SK-N-SH (cell line): ENCODE measurements around the gene PDYN. TPM values are rescaled to one million over a fixed set of nuclear protein-coding genes. Genes with fewer than 3 reads are reported as not detected.

ENCODE experiments used
- CTCF ChIA-PET: fragments of 300-600, 350-600 bp; formaldehyde crosslinking; extraction: SDS; loops from one replicate; lab custom pipeline; 2021; lab: Yijun Ruan, JAX
- POLR2A ChIA-PET: fragments of 350-600 bp; sonication (Branson Sonifier 250); formaldehyde crosslinking; extraction: SDS; loops from one replicate; lab custom pipeline; 2020; ENCODE audit warnings: antibody characterized with exemption, inconsistent platforms; lab: Yijun Ruan, JAX
- DNase-seq: peaks from one replicate; pipeline ENCODE4 v3.0.0; 2012
- H2AFZ ChIP-seq: fragments of 200-600 bp; sonication (generic); 2 replicates; pipeline ENCODE4 v1.8.1; 2016; ENCODE audit warnings: antibody characterized with exemption, mild to moderate bottlenecking, low read depth
- H3F3A ChIP-seq: fragments of 200-600 bp; sonication (generic); replicated peaks from 2 replicates; pipeline ENCODE3; 2016; ENCODE audit warnings: antibody characterized with exemption, mild to moderate bottlenecking; ENCODE audit not compliant: insufficient read depth
- H3K27ac ChIP-seq, 2 experiments: fragments of 200-500 bp in 1 of 2; fragments of 200-600 bp in 1 of 2; sonication (Bioruptor generic) in 1 of 2; sonication (generic), shearing (Covaris generic) in 1 of 2; 2 replicates each; pipeline versions ENCODE4 v1.5.1 to v1.6.1; 2014 to 2016; ENCODE audit warnings: low read depth in 2 of 2, inconsistent platforms in 1 of 2, low read length in 1 of 2, mild to moderate bottlenecking in 1 of 2, mixed read lengths in 1 of 2
- H3K27me3 ChIP-seq: fragments of 200-600 bp; sonication (generic), shearing (Covaris generic); 2 replicates; pipeline ENCODE4 v1.6.1; 2016; ENCODE audit warnings: mixed run types; ENCODE audit not compliant: insufficient read depth
- H3K36me3 ChIP-seq, 2 experiments: fragments of 200-500 bp in 1 of 2; fragments of 200-600 bp in 1 of 2; sonication (Bioruptor generic) in 1 of 2; sonication (generic) in 1 of 2; replicated peaks in 1 of 2; 2 replicates each; pipeline versions ENCODE3 to v1.5.1; 2014 to 2016; ENCODE audit warnings: low read length in 1 of 2, mild to moderate bottlenecking in 1 of 2; ENCODE audit not compliant: insufficient read depth in 2 of 2, control insufficient read depth in 1 of 2
- H3K4me1 ChIP-seq, 2 experiments: fragments of 200-500 bp in 1 of 2; fragments of 200-600 bp in 1 of 2; sonication (Bioruptor generic) in 1 of 2; sonication (generic), shearing (Covaris generic) in 1 of 2; 2 replicates each; pipeline versions ENCODE4 v1.5.1 to v1.6.1; 2014 to 2016; ENCODE audit warnings: low read depth in 1 of 2, low read length in 1 of 2, mixed run types in 1 of 2; ENCODE audit not compliant: insufficient read depth in 2 of 2, control insufficient read depth in 1 of 2
- H3K4me2 ChIP-seq: fragments of 200-600 bp; sonication (generic), shearing (Covaris generic); 2 replicates; pipeline ENCODE4 v1.6.1; 2017; ENCODE audit warnings: mixed run types
- H3K4me3 ChIP-seq, 2 experiments: fragments of 200-500 bp in 1 of 2; fragments of 200-600 bp in 1 of 2; sonication (Bioruptor generic) in 1 of 2; sonication (generic), shearing (Covaris generic) in 1 of 2; 2 replicates each; pipeline versions ENCODE4 v1.5.1 to v1.8.1; 2014 to 2016; ENCODE audit warnings: low read depth in 2 of 2, inconsistent platforms in 1 of 2, low read length in 1 of 2, mild to moderate bottlenecking in 1 of 2, mixed read lengths in 1 of 2, moderate library complexity in 1 of 2
- H3K79me2 ChIP-seq: fragments of 200-600 bp; sonication (generic); 2 replicates; pipeline ENCODE4 v1.8.1; 2017; ENCODE audit warnings: mild to moderate bottlenecking; ENCODE audit not compliant: insufficient read depth
- H3K9ac ChIP-seq: fragments of 200-600 bp; sonication (generic); 2 replicates; pipeline ENCODE4 v1.6.1; 2017; ENCODE audit warnings: mixed run types
- H3K9me2 ChIP-seq: fragments of 200-600 bp; sonication (generic); 2 replicates; pipeline ENCODE4 v1.6.1; 2017; ENCODE audit warnings: mixed run types
- H3K9me3 ChIP-seq: fragments of 200-600 bp; sonication (generic); 2 replicates; pipeline ENCODE4 v1.6.1; 2017; ENCODE audit warnings: mixed run types, mild to moderate bottlenecking, moderate library complexity
- H4K20me1 ChIP-seq: fragments of 200-600 bp; sonication (generic); 2 replicates; pipeline ENCODE4 v1.6.1; 2017; ENCODE audit warnings: mild to moderate bottlenecking, mixed run types; ENCODE audit not compliant: insufficient read depth
- CHD2 ChIP-seq: fragments of 150-350 bp; IDR thresholded peaks from 2 replicates; pipeline ENCODE4 v1.6.1; 2018; ENCODE audit warnings: low read length; ENCODE audit not compliant: partially characterized antibody
- ELF1 ChIP-seq: IDR thresholded peaks from 2 replicates; pipeline ENCODE4 v1.4.0; 2012
- EP300 ChIP-seq, 2 experiments: IDR thresholded peaks; 2 replicates each; pipeline versions ENCODE4 v1.4.0 to v1.6.1; 2012; ENCODE audit warnings: borderline replicate concordance in 1 of 2, low read depth in 1 of 2, low read length in 1 of 2
- FOXJ3 ChIP-seq: sonication (generic); formaldehyde crosslinking; IDR thresholded peaks from 2 replicates; pipeline ENCODE4 v1.5.1; 2020; ENCODE audit warnings: mild to moderate bottlenecking, missing genetic modification reagents
- GATA2 ChIP-seq: sonication (generic); formaldehyde crosslinking; IDR thresholded peaks from 2 replicates; pipeline ENCODE4 v1.5.0; 2020; ENCODE audit warnings: mild to moderate bottlenecking, missing genetic modification reagents
- POLR2AphosphoS5 ChIP-seq: IDR thresholded peaks from 2 replicates; pipeline ENCODE4 v1.6.1; 2012; ENCODE audit warnings: low read depth, low read length
- RCOR1 ChIP-seq: fragments of 150-350 bp; IDR thresholded peaks from 2 replicates; pipeline ENCODE4 v1.6.1; 2017; ENCODE audit warnings: antibody characterized with exemption, low read length
- SIN3A ChIP-seq: IDR thresholded peaks from 2 replicates; pipeline ENCODE4 v1.6.1; 2012; ENCODE audit warnings: low read depth, mild to moderate bottlenecking, low read length, moderate library complexity, borderline replicate concordance
- TAF1 ChIP-seq: IDR thresholded peaks from 2 replicates; pipeline ENCODE4 v1.6.1; 2012; ENCODE audit warnings: low read depth, mild to moderate bottlenecking, low read length, moderate library complexity, borderline replicate concordance
- TCF12 ChIP-seq: IDR thresholded peaks from 2 replicates; pipeline ENCODE4 v1.4.0; 2012
- WGBS: methylation state at CpG from one replicate; pipeline ENCODE4 v1.1.6; 2017; ENCODE audit warnings: low lambda C conversion rate; 5-methylcytosine and 5-hydroxymethylcytosine counted together
- polyA plus RNA-seq, 3 experiments: library from polyadenylated mRNA; depleted of rRNA; stranded (reverse); fragments of >200 nt; gene quantifications; 2 replicates each; pipeline ENCODE4 v1.2.3, GENCODE V29; 2012

Gene PDYN
- polyA plus RNA-seq, 1 of the 3 experiments (the other 2 are of a cell fraction): not detected

- H3K79me2 ChIP-seq: no peaks in the 10 kb centered on the region
- H3K4me3 ChIP-seq: no peak overlapping the region; a peak in 1 of 4 replicates
- peak overlapping the region in 1 of 2 experiments; percentile 84; a peak in 2 of 4 replicates for H3K27ac ChIP-seq
- peaks cover 0 to 6% of the 10 kb centered on the region in 2 experiments for H3K36me3 ChIP-seq
- peak; percentile 60 for DNase-seq
- no peak overlapping the region for H2AFZ ChIP-seq
- no peak overlapping the region for H3K9ac ChIP-seq
- TF ChIP-seq EP300 (IDR thresholded peaks at IDR 0.05; ENCODE audit: borderline replicate concordance in 1 of 2, low read depth in 1 of 2, low read length in 1 of 2) (peak in 1 of 2 experiments; percentile 81; a peak in 1 of 4 replicates), FOXJ3 (peak; percentile 46; the same call in 1 of the 2 replicates), CHD2 (peak; percentile 65), RCOR1 (peak; percentile 67), TCF12 (peak; percentile 6; the same call in 1 of the 2 replicates), SIN3A (no peak), GATA2 (CRISPR knock-in tag) (peak; percentile 92), ELF1 (no peak)
- H3K4me2 ChIP-seq: no peak overlapping the region
- H3K9me3 ChIP-seq: no peaks in the 10 kb centered on the region
- ChIA-PET CTCF (interaction anchor here (0.7 to 2.2 kb wide), 13 partner anchors 19 to 237 kb away, joined by 3 to 15 read pairs (median 3); no protein-coding TSS in a partner anchor), POLR2A (interaction anchor here (1.0 to 1.2 kb wide), 2 partner anchors 19 to 40 kb away, joined by 3 read pairs; no protein-coding TSS in a partner anchor)
- H3K27me3 ChIP-seq: no peaks in the 10 kb centered on the region
- H4K20me1 ChIP-seq: no peaks in the 10 kb centered on the region; the same call in 1 of the 2 replicates
- H3K9me2 ChIP-seq: no peaks in the 10 kb centered on the region
- WGBS: 60% methylated on average over 19 of the region's 19 CpGs
- H3F3A ChIP-seq: peaks cover 5% of the 10 kb centered on the region
- peaks cover 13 to 53% of the 10 kb centered on the region in 2 experiments; a peak in 3 of 4 replicates for H3K4me1 ChIP-seq
Measured at GRCh38 chr20:1934721-1935573, 58.9 kb downstream of the PDYN start.

- H3F3A ChIP-seq: peaks cover 5% of the 10 kb centered on the region
- H3K4me3 ChIP-seq: no peak overlapping the region
- no peak overlapping the region for H2AFZ ChIP-seq
- no peaks in the 10 kb centered on the region for H3K27me3 ChIP-seq
- CTCF ChIA-PET: interaction anchor here (2.2 to 3.2 kb wide), 2 partner anchors 35 to 132 kb away, joined by 10 to 15 read pairs; no protein-coding TSS in a partner anchor
- TF ChIP-seq ELF1 (no peak), EP300 (IDR thresholded peaks at IDR 0.05; ENCODE audit: borderline replicate concordance in 1 of 2, low read depth in 1 of 2, low read length in 1 of 2) (no peak), TAF1 (no peak), POLR2AphosphoS5 (no peak)
- peaks cover 13 to 61% of the 10 kb centered on the region in 2 experiments; a peak in 3 of 4 replicates for H3K4me1 ChIP-seq
- peak overlapping the region in 1 of 2 experiments; percentile 68; a peak in 1 of 4 replicates for H3K27ac ChIP-seq
- H3K36me3 ChIP-seq: peaks cover 0 to 6% of the 10 kb centered on the region in 2 experiments
- no peaks in the 10 kb centered on the region for H3K9me3 ChIP-seq
- no peaks in the 10 kb centered on the region; the same call in 1 of the 2 replicates for H4K20me1 ChIP-seq
- H3K4me2 ChIP-seq: no peak overlapping the region
- H3K79me2 ChIP-seq: no peaks in the 10 kb centered on the region
- DNase-seq: no peak
- no peaks in the 10 kb centered on the region for H3K9me2 ChIP-seq
- POLR2A ChIA-PET: interaction anchor here (1.0 kb wide), 2 partner anchors 22 to 40 kb away, joined by 3 read pairs; no protein-coding TSS in a partner anchor
- H3K9ac ChIP-seq: no peak overlapping the region
- 72% methylated on average over 1 of the region's 1 CpG for WGBS
Measured at GRCh38 chr20:1934156-1934555, 59.7 kb downstream of the PDYN start.
